ENCODE data around the gene BCL2.

DNA sequence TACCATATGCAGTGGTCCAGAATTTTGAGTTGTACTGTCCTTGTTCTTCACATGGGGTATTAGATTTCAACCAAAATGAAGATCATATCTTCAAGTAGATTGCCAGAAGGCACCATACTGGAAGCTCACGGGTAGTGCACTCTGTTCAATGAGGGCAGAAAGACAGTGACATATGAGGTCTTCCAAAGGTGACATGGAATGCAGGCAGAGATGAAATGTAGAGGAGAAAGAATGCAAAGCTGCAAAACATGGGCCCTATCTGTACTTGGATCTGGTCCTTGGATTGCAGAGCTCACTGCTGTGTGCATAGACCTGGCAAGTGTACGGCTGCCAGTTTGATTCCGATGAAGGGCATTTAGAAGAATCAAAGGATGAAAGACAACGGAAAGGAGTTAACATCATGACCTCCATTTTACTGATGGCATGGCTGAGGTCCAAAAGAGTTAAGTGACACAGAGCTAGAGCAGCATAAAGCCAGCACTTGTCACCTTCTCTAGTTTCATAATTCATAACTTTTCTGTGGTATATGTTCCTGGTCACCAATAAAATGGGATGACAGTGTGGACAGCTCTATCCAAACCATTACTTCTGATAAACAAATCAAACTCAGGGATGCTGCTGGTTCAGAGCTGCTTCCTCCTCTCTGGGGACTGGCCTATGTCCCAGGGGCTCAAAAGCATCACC lies 64.7 kb downstream of the BCL2 start:
- TF ChIP-seq, protein P1, sequence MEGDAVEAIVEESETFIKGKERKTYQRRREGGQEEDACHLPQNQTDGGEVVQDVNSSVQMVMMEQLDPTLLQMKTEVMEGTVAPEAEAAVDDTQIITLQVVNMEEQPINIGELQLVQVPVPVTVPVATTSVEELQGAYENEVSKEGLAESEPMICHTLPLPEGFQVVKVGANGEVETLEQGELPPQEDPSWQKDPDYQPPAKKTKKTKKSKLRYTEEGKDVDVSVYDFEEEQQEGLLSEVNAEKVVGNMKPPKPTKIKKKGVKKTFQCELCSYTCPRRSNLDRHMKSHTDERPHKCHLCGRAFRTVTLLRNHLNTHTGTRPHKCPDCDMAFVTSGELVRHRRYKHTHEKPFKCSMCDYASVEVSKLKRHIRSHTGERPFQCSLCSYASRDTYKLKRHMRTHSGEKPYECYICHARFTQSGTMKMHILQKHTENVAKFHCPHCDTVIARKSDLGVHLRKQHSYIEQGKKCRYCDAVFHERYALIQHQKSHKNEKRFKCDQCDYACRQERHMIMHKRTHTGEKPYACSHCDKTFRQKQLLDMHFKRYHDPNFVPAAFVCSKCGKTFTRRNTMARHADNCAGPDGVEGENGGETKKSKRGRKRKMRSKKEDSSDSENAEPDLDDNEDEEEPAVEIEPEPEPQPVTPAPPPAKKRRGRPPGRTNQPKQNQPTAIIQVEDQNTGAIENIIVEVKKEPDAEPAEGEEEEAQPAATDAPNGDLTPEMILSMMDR (IDR thresholded peaks at IDR 0.05; ENCODE audit: borderline replicate concordance, extremely low read depth, low read length, poor library complexity, severe bottlenecking) = no peak
- no peak for TF ChIP-seq EZH2 (IDR thresholded peaks at IDR 0.05; ENCODE audit: borderline replicate concordance, low read depth, low read length, severe bottlenecking)
